ENCODE results near the gene YKT6. TPM values are rescaled to one million over a fixed set of nuclear protein-coding genes. Genes with fewer than 3 reads are reported as not detected.

YKT6 gene
- total RNA-seq, 4 donors from 2014 or later = 12.4 to 85.3 (median 49.4) TPM

DNA sequence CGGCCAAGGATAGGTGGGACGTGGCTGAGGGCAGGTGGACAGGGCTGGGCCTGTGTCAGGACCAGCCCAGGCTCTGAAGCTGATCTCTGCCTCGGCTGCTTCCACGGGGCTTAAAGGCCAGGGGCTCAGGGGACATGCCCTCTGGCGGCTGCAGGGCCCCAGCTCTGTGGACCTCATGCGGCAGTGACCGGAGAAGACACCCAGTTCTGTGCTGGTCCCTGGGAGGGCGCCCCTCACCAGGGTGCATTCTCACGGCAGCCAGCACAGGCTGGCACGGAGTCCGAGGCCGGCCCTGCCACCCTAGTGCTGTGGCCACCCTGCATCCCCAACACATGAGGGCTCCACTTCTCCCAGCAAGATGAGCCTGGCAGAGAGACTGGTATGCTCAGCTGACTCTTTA, 30.3 kb downstream of the YKT6 start:
- TF ChIP-seq, protein P1, sequence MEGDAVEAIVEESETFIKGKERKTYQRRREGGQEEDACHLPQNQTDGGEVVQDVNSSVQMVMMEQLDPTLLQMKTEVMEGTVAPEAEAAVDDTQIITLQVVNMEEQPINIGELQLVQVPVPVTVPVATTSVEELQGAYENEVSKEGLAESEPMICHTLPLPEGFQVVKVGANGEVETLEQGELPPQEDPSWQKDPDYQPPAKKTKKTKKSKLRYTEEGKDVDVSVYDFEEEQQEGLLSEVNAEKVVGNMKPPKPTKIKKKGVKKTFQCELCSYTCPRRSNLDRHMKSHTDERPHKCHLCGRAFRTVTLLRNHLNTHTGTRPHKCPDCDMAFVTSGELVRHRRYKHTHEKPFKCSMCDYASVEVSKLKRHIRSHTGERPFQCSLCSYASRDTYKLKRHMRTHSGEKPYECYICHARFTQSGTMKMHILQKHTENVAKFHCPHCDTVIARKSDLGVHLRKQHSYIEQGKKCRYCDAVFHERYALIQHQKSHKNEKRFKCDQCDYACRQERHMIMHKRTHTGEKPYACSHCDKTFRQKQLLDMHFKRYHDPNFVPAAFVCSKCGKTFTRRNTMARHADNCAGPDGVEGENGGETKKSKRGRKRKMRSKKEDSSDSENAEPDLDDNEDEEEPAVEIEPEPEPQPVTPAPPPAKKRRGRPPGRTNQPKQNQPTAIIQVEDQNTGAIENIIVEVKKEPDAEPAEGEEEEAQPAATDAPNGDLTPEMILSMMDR (IDR thresholded peaks at IDR 0.05) = no peak
- no peak for TF ChIP-seq POLR2A (IDR thresholded peaks at IDR 0.05)
- no peak for DNase-seq
- intact Hi-C loops (cut with DNase I; ENCODE audit: low total_unique reads) = no loop called here
- Histone ChIP-seq H3K9me3 (no peaks in the 10 kb centered on the region), H3K4me3 (no peak overlapping the region), H3K4me1 (no peaks in the 10 kb centered on the region), H3K27me3 (no peaks in the 10 kb centered on the region), H3K36me3 (no peaks in the 10 kb centered on the region), H3K27ac (no peak overlapping the region)

DNA sequence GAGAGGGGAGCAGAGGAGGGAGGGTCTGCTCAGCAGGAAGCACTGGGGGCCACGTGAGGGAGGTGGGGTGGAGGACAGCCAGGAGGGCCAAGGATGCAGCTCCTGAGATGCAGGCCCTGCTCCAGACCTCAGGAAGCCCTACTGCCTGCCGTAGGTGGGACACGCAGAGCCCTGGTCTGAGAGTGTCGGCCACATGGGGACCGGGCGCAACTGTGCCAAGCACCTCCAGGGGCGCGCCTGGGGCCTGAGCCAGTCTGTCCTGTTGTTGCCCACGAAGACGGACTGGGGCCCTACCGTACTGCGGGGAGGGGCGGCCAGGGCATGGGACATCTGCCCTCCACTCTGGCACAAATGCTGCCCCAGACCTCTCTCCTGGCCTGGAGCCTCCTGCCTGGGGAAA, 31.6 kb downstream of the YKT6 start:
- no peak for DNase-seq
- H3K4me1 ChIP-seq = no peaks in the 10 kb centered on the region
- intact Hi-C loops (cut with DNase I; ENCODE audit: low total_unique reads) = no loop called here
- no peak overlapping the region for H3K4me3 ChIP-seq
- no peaks in the 10 kb centered on the region for H3K9me3 ChIP-seq
- no peaks in the 10 kb centered on the region for H3K36me3 ChIP-seq
- no peaks in the 10 kb centered on the region for H3K27me3 ChIP-seq
- no peak overlapping the region for H3K27ac ChIP-seq
- no peak for TF ChIP-seq POLR2A (IDR thresholded peaks at IDR 0.05)
- TF ChIP-seq, protein P1 (IDR thresholded peaks at IDR 0.05) = no peak

DNA sequence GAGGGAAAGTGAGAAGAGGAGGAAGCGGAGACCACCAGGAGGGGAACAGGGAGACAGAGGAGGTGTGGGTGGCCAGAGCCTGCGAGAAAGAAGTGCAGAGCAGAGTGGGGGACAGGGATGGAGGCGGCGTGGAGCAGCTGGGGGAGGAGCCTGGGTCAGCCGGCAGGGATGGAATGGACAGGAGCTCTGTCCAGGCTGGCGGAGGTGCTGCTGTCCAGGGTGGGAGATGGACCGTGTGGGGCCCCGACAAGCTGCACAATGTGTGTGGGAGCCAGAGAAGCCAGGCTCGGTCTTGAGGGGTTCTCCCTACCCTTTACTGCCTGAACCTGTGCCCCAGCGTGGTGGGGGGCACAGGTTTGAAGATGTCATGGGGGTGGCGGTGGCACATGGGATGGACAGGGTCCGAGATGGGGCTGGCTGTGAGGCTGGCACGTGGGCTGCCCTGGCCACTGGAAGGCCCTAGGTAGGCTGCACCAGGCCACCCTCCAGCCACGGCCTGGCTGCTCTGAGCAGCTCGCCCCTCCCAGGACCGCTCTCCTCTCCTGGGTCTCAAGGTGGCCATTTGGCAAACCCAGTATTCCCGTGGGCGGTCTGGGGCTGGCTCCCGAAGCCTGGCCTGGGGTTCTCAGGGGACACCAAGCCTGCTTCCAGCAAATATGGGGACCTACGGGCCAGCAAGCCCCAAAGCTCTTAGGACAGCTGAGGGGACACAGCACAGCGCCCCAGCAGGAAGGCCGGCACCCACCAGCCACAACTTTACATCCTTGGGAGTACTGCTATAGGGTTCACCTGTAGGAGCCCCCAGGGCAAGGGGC, 32.3 kb downstream of the YKT6 start:
- Histone ChIP-seq H3K27me3 (no peaks in the 10 kb centered on the region), H3K4me1 (no peaks in the 10 kb centered on the region), H3K36me3 (no peaks in the 10 kb centered on the region), H3K27ac (no peak overlapping the region), H3K9me3 (no peaks in the 10 kb centered on the region), H3K4me3 (no peak overlapping the region)
- TF ChIP-seq, protein P1 (IDR thresholded peaks at IDR 0.05) = no peak
- TF ChIP-seq POLR2A (IDR thresholded peaks at IDR 0.05) = no peak
- no peak for DNase-seq
- intact Hi-C loops (cut with DNase I; ENCODE audit: low total_unique reads) = no loop called here

DNA sequence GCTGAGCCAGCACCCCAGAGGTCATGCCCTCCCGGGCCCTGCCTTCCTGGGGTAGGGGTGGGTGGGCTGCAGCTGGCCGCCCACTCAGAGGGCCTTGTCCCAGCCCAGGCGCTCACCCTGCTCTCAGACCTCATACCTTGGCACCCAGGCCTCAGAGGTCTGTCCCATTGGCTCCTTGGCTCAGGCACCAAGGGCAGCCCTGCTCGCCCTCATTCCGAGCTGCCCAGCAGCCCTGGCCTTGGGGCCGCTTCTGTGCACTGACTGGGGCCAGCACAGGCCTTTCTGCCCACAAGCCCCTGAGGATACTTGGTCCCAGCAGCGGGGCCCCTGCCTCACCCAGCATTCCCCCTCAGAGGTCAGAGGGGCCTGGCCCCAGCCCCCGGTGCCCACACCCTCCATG, 34.3 kb downstream of the YKT6 start:
- H3K27me3 ChIP-seq = no peaks in the 10 kb centered on the region
- H3K4me3 ChIP-seq = no peak overlapping the region
- no peak for DNase-seq
- intact Hi-C loops (cut with DNase I; ENCODE audit: low total_unique reads) = no loop called here
- H3K36me3 ChIP-seq = no peaks in the 10 kb centered on the region
- TF ChIP-seq, protein P1 (IDR thresholded peaks at IDR 0.05) = no peak
- no peak for TF ChIP-seq POLR2A (IDR thresholded peaks at IDR 0.05)
- no peak overlapping the region for H3K27ac ChIP-seq
- H3K4me1 ChIP-seq = no peaks in the 10 kb centered on the region
- H3K9me3 ChIP-seq = no peaks in the 10 kb centered on the region

DNA sequence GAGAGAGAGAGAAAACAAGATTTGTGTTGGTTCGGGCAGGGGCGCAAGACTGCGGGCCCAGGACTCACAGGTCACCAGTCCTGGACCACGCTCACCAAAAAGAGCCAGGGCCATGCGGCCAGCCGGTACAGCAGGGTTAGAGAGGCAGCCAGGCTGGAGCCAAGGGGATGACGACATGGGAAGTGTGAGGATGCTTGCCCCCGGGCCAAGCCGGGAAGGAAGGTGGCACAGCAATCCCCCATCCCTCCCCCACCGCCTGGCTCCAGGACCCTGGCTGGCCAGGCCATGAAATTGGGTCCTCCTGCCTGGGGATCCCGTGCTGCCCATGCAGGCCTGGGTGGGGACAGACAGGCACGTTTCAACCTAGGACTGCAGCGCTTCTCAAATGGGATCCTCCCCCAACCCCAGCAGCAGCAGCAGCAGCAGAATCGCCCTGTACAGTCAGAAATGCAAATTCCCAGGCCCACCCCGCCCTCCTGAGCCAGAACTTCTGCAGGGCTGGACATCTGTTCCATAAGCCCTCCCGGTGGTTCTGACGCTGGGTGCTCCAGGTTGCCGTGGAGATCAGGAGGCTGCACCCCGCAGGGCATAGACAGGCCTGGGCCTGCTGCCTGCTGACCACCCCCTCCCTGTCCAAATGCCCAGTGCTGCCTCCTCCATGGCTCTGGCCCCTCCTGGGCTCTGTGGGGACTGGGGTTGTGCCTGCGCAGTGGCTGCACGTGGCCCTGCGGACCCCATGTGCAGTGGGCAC, 35.0 kb downstream of the YKT6 start:
- no peak for DNase-seq
- Histone ChIP-seq H3K9me3 (no peaks in the 10 kb centered on the region), H3K4me1 (no peaks in the 10 kb centered on the region), H3K27me3 (no peaks in the 10 kb centered on the region), H3K27ac (no peak overlapping the region), H3K36me3 (no peaks in the 10 kb centered on the region), H3K4me3 (no peak overlapping the region)
- TF ChIP-seq POLR2A (IDR thresholded peaks at IDR 0.05) = no peak
- TF ChIP-seq, protein P1 (IDR thresholded peaks at IDR 0.05) = no peak
- intact Hi-C loops (cut with DNase I; ENCODE audit: low total_unique reads) = no loop called here

Data from uterus (tissue), 4 donors.